NCI-H526 (cell line): ENCODE data around the gene MICAL1.
A peak's percentile ranks its signal among the peaks of the same experiment; 100 is the strongest.

Experiments
- DNase-seq, 2 experiments: peaks; one replicate each; lab custom pipeline; 2025; lab: John Stamatoyannopoulos, UW

The MICAL1 gene, protein sequence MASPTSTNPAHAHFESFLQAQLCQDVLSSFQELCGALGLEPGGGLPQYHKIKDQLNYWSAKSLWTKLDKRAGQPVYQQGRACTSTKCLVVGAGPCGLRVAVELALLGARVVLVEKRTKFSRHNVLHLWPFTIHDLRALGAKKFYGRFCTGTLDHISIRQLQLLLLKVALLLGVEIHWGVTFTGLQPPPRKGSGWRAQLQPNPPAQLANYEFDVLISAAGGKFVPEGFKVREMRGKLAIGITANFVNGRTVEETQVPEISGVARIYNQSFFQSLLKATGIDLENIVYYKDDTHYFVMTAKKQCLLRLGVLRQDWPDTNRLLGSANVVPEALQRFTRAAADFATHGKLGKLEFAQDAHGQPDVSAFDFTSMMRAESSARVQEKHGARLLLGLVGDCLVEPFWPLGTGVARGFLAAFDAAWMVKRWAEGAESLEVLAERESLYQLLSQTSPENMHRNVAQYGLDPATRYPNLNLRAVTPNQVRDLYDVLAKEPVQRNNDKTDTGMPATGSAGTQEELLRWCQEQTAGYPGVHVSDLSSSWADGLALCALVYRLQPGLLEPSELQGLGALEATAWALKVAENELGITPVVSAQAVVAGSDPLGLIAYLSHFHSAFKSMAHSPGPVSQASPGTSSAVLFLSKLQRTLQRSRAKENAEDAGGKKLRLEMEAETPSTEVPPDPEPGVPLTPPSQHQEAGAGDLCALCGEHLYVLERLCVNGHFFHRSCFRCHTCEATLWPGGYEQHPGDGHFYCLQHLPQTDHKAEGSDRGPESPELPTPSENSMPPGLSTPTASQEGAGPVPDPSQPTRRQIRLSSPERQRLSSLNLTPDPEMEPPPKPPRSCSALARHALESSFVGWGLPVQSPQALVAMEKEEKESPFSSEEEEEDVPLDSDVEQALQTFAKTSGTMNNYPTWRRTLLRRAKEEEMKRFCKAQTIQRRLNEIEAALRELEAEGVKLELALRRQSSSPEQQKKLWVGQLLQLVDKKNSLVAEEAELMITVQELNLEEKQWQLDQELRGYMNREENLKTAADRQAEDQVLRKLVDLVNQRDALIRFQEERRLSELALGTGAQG

DNA sequence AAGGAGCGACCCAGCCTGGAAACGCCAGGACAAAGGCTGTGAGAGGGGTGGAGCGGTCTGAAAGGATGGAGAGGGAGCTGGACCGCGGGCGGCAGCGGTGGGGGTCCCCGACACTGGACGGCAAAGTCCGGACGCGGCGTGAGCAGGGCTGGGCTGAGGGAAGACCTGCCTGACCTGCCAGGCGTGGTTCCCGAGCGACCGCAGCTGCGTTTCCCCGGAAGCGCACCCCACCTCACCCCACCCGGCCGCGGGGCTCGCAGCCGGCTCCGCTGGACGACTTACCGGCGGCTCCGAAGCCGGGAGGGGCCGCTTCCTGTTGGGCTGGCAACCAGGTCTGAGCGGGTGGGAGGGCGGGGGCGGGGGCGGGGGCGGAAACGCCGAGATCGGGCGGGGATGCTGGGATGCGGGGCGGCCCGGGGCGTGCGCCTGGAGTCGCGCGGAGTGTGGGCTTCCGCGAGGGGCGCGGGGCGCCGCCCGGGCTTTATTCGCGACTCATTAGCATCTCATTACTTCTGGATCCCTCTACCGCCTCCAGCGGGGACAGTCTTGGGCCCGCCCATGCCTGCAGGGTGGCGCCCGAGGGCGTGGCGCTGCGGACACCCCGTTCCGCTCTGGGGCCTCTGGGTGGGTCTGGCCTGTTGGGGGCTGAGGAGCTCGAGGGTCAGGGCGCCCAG, at the start of gene MICAL1:
Gene MICAL1 (minus strand): TSS at position 336 of the 674 bp plus-strand sequence. CDS start 1,576 bp downstream, outside the sequence.
- DNase-seq = peak; percentile 21 to 71

DNA sequence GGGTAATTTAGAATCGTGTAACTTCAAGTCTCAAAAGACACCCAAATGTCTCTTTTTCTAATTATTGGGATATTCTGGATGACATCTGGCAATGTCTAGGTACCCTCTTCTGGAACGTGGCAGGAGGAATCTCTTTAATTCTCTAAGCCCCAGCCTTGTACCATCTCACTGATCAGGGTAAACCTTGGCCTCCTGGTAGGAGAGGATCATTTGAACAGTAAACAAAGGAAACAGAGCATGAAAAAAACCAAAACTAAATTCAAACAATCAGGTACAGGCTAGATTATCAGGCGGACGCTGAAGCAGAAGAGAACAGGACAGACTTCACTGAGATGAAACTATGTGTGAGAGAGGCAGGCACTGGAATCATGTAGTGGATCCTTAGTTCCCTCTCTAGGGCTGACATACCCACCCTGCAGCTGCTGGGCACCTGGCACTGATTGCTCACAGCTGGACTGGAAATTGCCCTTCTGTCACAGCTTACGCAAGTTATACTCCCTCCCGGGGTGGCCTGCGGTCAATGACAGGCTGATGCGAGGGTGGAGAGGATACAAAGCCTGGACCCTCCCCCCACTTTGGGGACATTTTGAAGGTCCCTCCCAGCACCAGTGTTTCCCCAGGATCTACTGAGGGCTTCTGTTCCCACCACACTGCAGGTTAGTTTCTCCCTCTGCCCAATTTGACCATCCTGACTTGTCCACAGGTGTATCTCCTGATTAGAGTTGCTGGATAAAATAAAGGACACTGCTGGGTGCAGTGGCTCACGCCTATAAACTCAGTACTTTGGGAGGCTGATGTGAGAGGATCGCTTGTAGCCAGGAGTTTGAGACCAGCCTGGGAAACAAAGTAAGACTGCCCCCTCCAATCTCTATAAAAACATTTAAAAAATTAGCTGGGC, 48.0 kb upstream of the MICAL1 start:
- DNase-seq = no peak

DNA sequence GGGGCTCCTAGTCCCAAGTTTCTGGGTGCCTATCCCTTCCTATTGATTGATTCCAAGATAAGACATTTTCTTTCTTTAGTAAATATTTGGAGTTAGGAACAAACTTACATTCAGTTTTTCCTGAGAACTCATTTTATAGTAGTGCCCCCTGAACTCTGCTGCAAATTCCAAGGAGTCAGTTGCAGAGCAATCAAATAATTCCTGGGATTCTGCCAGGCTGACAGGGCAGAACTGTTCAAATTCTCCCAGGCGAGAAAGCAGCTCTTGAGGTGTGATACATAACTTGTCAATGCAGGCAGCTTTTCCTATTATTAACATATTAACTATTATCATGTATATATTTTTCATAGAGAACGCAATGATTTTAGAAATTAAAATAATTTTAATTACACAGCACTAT, 43.4 kb upstream of the MICAL1 start:
- no peak for DNase-seq

DNA sequence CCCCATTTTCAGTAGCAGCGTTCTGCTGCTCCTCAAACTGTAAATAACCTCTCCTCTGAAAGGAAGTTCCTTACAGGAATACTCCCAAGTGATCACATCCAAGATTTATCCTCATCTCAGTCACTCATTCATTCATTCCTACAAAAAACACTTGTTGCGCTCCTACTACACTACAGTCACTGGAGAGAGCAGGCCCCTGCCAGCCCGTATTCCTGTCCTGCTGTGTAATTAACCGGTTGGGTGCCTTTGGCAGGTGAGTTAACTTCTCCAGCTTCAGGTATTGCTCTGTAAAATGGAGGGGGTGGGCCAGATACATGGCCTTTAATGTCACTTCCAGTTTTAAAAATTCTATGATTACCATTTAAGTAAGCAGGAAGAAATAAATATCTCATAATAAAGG, 42.5 kb upstream of the MICAL1 start:
- no peak for DNase-seq

DNA sequence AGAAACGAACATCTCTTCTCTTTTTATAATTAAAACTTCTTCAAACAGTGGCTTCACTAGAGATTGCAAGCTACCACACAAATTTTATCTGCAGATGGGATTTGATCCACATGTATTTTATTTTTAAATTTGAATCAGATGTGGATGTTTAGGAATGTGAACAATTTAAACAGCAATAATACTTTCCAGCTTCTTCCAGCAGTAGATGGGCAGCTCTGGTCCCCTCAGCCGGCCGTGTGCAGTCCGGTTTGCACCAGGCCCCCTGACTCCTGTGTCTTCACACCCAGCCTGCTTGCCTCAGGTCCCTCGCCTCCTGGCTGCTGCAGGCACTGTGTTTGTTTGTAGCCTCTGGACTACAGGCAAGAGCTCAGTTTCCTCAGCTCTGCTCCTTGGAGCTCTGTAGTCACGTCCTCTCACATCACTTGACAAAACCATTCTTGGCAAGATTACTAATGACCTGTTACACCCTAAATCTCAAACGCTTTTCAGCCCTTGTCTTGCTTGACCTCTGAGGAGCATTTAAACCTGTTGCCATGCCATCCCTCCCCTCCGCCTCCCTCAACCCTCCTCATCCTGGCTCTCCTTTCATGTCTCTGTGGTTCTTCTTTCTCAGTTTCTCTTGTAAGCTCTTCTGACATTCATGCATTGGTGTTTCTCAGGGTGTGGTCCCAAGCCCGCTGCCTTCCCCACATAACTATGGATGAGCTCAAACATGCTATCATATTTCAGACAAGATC, 40.6 kb upstream of the MICAL1 start:
- DNase-seq = no peak

DNA sequence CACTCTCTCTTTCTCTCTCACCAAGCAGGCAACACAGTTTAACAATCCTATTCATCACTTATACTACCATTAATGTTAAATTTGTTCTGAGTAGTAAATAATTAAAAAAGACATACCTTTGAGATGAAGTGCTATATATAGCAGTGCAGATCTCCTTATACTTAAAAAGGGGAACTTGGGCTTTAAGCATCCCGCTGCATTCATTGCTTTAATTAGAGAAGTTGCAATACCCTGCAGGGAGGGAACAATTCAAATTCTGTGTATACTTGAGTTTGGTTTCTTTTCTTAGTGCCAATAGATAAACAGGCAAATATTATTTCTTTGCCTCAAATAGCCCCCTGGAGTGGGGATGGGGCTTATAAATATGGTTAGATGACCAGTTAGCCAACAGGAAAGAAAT, 38.3 kb upstream of the MICAL1 start:
- DNase-seq = no peak

DNA sequence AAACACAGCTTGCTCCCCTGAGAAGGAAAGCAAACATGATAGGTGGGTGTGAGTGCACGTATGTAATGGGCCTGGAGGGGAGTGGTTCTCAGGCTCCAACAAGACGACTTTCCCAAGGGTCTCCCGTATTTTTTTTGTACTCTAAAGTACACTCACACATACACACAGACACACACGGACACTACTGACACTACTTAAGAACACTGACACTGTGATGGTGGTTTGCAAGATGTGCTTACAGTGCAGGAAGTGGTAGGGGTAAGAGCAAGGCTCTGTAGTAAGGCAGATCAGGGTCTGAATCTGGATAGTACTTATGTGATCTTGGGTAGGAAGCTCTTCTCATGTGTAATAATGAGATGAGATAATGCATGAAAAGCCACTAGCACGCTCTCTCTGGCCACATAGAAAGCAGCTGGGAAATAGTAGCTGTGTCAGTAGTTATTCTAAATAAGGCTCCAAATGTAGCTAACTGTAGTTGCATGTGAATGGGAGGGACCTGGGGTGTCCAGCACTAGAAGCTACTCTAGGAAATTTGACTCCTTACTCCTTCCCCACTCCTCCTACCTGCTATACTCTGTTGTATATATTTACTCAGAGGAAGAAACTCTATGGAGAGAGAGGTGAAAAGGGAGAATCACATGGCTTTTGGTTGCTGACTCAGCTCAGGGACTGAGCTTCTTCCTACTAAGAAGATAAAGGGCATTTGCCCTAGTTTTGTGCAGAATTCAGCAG, 35.8 kb upstream of the MICAL1 start:
- DNase-seq = no peak

DNA sequence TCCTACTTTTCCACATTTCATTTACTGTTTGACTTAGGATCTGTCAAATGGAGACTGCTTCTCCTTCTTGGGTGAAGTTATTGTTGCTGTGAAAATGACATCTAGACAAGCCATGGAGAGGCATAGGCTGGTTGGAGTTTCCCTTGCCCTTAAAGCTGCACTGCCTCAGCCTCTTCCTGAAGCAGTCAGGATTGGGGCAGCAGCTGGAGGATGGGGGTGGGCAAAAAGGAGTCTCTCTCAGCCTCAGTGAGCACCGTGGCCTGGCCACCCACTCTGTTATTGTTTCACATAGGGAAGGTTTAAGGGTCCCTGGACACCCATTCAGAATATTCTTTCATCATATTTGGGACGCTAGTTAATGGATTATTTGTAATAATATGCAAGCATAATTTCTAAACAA, 35.1 kb upstream of the MICAL1 start:
- no peak for DNase-seq

DNA sequence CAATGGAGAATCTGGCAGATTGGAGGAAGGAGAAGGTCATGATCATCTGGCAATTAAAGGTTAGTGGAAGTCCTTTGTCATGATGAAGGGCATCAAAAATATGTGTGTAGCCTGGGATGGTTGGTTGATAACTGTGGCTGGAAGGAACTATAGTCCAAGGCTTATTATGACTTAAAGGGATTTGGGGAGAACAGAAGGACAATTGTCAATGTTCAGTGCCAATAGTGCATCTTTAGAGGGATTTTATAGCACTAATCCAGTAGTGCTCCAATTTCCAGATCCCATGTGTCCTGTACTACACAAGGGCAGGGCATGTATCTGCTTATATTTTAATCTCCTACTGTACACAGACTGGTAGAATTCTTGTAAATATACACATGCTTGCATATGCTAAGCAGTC, 32.4 kb upstream of the MICAL1 start:
- DNase-seq = no peak

DNA sequence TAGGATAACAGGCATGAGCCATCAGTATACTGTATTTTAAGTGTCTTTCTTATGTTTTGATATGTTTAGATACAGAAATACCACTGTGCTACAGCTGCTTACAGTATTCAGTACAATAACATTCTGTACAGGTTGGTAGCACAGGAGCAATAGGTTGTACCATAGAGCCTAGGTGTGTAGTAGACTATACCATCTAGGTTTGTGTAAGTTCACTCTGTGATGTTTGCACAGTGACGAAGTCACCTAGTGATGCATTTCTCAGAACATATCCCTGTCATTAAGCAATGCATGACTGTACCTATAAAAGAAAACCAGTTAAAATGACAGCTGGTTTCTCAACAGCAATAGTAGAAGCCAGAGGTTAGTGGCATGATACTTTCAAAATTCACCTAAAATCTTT, 30.5 kb upstream of the MICAL1 start:
- no peak for DNase-seq

DNA sequence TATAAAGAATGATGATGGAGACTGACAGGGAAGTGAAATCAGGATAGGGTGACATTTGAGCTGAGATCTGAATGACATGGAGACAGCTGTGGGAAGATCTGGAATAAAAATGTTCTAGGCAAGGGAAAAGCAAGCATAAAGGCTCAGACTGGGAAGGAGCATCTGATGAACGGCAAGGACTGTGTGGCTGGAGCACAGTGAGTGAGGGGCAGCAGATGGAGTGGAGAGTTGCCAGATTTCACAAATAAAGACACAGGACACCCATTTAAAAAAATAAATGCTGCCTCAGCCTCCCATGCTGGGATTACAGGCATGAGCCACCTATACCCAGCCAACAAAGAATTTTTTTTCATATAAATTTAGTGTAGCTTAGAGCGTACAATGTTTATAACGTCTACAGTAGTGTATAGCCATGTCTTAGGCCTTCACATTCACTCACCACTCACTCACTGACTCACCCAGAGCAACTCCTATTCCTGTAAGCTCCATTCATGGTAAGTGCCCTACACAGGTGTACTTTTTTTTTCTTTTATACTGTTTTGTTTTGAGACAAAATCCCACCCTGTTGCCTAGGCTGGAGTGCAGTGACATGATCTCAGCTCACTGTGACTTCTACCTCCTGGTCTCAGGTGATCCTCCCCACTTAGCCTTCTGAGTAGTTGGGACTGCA, 29.8 kb upstream of the MICAL1 start:
- DNase-seq = no peak

DNA sequence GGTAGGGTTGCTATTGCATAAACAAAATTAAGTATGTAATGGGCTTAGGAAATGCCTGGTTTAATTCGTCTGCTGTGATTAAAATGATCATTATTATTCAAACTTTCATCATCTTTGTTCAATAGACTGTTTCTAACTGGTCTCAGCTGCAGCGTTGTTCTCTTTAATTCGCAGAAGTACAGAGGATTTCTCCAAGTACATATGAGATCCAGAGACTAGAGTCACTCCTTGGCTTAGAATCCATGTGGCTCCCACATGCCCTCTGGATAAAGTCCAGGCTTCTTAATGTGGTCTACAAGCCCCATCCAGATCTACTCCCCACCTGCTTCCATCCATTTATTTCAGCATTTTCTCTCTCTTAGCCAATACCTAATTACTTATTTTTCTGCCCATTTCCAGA, 28.6 kb upstream of the MICAL1 start:
- DNase-seq = no peak

DNA sequence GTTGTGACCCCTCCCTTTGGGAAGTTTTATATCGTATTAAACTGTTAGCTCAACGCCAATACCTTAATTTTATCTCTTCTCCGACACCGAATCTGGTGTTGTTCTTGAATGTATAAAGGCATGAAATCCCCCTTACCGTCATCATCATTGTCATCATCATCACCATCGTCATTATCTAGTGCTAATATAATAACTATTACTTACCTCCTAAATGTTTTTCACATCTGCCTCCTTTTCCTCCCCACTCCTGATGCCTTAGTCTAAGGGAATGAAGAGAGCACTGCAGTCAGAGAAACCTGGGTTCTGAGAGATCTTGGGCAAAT, 28.1 kb upstream of the MICAL1 start:
- DNase-seq = no peak

DNA sequence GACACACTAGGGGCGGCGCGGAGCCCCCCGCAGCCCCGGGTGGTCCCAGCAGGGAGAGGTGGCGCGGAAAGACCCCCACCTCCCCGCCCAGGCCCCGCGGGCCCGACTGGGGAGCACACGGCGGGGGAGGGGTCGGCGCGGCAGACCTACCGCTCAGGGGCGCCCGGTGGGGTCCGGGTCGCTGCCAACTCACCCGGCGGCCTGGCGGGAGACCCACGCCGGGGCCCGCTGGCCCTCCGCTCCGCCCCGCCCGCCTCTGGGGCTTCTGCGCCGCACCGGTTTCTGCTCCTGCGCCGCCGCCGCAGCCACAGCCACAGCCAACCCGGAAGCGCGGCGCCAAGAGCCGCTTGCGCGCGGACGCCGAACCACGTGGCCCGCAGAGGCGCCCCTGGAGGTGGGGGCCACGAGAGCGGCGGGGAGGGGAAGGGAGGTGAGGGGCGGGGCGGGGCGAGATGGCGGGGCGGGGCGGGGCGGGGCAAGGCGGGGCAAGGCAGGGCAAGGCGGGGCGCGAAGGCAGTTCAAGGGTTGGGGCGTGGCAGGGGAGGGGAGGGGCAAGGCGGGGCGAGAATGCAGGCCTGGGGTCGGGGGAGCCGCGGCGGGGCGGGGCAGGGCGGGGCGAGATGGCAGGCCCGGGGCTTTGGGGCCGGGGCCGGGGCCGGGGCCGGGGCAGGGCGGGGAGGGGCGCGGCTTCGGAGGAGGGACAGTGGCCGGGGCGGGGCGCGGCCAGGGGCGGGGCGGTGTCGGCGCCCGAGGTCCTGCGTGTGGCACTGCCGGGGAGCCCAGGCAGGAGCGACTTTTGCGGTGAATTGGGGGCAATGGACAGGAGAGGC, 27.5 kb upstream of the MICAL1 start, which contains the start of gene ZBTB24:
Gene ZBTB24 (minus strand): TSS at position 315 of the 830 bp plus-strand sequence. CDS start 1,193 bp downstream, outside the sequence.
- peak; percentile 49 to 94 for DNase-seq

DNA sequence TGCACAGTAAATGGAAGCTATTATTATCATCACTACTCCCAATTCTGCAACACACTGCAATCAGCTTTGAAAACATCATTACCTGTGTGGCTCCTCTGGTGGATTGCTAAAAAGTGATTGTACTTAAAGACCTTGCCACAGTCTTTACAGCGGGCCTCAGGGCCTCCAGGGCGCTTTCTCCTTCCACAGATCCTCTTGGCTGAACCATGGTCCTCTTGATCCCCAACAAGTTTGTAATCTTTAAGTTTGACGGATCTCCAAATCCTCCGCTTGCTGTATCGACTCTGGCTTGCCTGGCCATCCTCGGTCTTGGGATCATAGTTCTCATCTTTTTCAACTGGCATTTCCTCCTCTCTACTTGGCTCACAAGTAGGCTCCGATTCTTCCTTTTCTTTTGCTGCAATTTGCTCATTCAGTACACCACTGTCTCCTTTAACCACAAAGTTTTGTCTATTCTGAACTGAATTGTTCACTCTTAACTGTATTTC, 25.5 kb upstream of the MICAL1 start:
- no peak for DNase-seq

DNA sequence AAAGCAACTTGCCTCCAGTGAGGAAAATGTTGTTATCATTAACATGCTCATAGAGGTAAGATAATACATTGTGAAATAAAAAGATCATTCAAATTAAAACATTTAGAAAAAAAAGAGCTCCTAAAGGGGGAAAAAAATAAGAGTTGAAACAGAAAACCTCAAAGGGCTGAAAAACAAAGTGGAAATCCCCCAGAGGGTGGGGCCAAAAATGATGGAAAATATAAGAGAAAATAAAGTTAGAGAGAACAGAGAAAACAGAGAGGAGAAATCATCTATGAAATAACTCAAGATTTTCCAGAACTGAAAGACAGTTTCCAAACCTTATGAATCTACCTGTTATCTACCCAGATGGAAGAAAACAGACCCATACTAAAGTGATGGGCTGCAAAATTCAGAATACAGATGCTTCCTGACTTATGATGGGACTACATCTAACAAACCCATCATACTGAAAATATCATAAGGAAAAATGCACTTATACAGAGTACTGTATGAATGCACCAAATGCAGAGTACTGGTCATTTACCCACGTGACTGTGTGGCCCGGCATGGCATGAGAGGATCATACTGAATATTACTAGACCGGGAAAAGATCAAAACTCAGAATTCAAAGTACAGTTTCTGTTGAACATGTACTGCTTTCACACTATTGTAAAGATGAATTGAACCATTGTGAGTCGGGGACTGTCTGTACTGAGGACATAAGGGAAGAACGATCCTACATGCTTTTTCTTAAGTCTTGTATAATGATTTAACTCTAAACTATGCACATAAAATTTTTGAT, 23.5 kb upstream of the MICAL1 start:
- no peak for DNase-seq

DNA sequence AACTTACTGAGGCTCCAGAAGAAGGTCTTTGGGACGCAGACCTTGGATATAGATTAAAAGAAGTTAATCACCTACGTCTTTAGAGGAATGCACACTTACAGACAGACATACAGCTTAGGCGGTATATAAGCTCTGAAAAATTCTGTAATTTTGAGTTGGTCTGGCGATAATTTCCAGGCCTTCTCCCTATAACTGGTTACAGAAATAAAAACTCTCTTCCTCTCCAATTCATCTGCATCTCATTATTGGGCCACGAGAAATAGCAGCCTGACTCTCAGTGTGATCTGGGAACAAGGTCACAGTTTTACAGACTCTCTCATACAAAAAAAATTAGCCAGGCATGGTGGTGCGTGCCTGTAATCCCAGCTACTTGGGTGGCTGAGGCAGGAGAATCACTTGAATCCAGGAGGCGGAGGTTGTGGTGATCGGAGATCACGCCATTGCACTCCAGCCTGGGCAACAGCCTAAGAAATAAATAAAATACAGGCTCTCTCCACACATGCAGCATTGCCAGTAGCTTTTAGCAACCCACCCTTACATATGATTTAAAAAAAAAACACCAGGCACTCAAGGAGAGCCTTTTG, 22.7 kb upstream of the MICAL1 start:
- no peak for DNase-seq
